H1 (cell line): ENCODE measurements around the gene ENOPH1. TPM values are rescaled to one million over a fixed set of nuclear protein-coding genes. Genes with fewer than 3 reads are reported as not detected.
A peak's percentile ranks its signal among the peaks of the same experiment; 100 is the strongest.

ENCODE experiments used
- SIN3A ChIP-seq, 2 experiments: IDR thresholded peaks in 1 of 2; conservative IDR thresholded peaks in 1 of 2; 2 replicates each; pipeline ENCODE4 v1.6.1; 2011 to 2012; ENCODE audit warnings: low read length in 2 of 2, improper control_type of control experiment in 1 of 2, low read depth in 1 of 2, mild to moderate bottlenecking in 1 of 2
- TAF7 ChIP-seq: optimal IDR thresholded peaks from 2 replicates; pipeline ENCODE3; 2011; ENCODE audit warnings: low read depth, mild to moderate bottlenecking, inconsistent platforms, low read length, moderate library complexity, borderline replicate concordance
- polyA plus RNA-seq, 7 experiments: library from polyadenylated mRNA; depleted of rRNA in 3 of 7; stranded (reverse) in 5 of 7; unstranded in 2 of 7; fragments of >200 nt in 5 of 7; fragments of 200-250 nt in 2 of 7; gene quantifications; 1 replicate in 5 of 7; 2 replicates in 1 of 7; 4 replicates in 1 of 7; pipeline versions ENCODE4 v1.2.1 to v1.2.3, GENCODE V29; 2011 to 2013; ENCODE audit warnings: missing spikeins in 2 of 7, mixed read lengths in 2 of 7
- total RNA-seq: library from RNA; stranded (reverse); fragmentation: NEBNext Ultra II Directional; extraction: Animal tissue kit (Norgen Biotek cat#: 25700); gene quantifications from 2 replicates; pipeline ENCODE4 v1.2.1, GENCODE V29; 2021
- TF ChIP-seq, protein P1 (sequence below): fragments of 300-600 bp; sonication (generic); IDR thresholded peaks from 2 replicates; pipeline ENCODE4 v1.7.1; 2012; ENCODE audit warnings: low read length, moderate library complexity, mild to moderate bottlenecking, inconsistent platforms; ENCODE audit not compliant: insufficient replicate concordance

The ENOPH1 gene
- total and polyA plus RNA-seq, 2 of the 8 experiments (the other 6 are each of a cell fraction or from before 2014, with no cell fraction given): 25.1 to 89.3 TPM

DNA sequence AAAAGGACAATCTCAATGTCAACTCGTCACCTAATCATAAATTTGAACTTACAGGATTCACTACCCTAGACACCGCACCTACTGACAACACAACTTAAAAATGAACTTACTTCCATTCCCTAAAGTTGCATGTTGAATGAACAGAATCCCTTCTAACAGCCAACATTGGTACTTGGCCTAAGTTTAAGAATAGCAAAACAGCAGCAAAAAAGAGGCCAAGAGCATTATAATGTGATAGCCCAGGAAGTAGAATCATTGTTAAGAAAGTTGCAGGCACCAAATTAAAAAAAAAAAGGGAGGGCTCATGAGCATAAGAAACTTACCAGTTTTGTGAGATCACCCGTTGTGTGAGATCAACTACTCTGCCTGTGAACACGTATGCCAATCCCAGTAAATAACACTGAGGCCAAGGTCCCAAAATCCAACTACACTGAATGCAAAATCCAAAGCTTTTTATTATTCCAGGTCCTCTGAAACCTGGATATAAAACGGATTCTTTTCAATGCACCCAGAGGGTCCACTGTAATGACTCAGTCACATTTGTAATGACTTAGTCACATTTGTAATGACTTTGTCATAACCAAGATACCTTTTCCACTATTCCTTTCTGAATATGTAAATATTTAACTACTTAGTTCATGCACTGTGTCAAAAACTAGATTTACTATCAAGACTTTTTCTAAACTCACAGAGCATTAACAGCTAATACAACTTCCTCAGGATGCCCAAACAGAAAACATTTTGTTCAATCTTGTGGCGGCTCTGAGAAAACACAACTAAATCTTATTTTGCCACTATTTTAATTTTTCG is 6.9 kb upstream of the ENOPH1 start (continued):
- TF ChIP-seq, protein P1, sequence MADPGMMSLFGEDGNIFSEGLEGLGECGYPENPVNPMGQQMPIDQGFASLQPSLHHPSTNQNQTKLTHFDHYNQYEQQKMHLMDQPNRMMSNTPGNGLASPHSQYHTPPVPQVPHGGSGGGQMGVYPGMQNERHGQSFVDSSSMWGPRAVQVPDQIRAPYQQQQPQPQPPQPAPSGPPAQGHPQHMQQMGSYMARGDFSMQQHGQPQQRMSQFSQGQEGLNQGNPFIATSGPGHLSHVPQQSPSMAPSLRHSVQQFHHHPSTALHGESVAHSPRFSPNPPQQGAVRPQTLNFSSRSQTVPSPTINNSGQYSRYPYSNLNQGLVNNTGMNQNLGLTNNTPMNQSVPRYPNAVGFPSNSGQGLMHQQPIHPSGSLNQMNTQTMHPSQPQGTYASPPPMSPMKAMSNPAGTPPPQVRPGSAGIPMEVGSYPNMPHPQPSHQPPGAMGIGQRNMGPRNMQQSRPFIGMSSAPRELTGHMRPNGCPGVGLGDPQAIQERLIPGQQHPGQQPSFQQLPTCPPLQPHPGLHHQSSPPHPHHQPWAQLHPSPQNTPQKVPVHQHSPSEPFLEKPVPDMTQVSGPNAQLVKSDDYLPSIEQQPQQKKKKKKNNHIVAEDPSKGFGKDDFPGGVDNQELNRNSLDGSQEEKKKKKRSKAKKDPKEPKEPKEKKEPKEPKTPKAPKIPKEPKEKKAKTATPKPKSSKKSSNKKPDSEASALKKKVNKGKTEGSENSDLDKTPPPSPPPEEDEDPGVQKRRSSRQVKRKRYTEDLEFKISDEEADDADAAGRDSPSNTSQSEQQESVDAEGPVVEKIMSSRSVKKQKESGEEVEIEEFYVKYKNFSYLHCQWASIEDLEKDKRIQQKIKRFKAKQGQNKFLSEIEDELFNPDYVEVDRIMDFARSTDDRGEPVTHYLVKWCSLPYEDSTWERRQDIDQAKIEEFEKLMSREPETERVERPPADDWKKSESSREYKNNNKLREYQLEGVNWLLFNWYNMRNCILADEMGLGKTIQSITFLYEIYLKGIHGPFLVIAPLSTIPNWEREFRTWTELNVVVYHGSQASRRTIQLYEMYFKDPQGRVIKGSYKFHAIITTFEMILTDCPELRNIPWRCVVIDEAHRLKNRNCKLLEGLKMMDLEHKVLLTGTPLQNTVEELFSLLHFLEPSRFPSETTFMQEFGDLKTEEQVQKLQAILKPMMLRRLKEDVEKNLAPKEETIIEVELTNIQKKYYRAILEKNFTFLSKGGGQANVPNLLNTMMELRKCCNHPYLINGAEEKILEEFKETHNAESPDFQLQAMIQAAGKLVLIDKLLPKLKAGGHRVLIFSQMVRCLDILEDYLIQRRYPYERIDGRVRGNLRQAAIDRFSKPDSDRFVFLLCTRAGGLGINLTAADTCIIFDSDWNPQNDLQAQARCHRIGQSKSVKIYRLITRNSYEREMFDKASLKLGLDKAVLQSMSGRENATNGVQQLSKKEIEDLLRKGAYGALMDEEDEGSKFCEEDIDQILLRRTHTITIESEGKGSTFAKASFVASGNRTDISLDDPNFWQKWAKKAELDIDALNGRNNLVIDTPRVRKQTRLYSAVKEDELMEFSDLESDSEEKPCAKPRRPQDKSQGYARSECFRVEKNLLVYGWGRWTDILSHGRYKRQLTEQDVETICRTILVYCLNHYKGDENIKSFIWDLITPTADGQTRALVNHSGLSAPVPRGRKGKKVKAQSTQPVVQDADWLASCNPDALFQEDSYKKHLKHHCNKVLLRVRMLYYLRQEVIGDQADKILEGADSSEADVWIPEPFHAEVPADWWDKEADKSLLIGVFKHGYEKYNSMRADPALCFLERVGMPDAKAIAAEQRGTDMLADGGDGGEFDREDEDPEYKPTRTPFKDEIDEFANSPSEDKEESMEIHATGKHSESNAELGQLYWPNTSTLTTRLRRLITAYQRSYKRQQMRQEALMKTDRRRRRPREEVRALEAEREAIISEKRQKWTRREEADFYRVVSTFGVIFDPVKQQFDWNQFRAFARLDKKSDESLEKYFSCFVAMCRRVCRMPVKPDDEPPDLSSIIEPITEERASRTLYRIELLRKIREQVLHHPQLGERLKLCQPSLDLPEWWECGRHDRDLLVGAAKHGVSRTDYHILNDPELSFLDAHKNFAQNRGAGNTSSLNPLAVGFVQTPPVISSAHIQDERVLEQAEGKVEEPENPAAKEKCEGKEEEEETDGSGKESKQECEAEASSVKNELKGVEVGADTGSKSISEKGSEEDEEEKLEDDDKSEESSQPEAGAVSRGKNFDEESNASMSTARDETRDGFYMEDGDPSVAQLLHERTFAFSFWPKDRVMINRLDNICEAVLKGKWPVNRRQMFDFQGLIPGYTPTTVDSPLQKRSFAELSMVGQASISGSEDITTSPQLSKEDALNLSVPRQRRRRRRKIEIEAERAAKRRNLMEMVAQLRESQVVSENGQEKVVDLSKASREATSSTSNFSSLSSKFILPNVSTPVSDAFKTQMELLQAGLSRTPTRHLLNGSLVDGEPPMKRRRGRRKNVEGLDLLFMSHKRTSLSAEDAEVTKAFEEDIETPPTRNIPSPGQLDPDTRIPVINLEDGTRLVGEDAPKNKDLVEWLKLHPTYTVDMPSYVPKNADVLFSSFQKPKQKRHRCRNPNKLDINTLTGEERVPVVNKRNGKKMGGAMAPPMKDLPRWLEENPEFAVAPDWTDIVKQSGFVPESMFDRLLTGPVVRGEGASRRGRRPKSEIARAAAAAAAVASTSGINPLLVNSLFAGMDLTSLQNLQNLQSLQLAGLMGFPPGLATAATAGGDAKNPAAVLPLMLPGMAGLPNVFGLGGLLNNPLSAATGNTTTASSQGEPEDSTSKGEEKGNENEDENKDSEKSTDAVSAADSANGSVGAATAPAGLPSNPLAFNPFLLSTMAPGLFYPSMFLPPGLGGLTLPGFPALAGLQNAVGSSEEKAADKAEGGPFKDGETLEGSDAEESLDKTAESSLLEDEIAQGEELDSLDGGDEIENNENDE: peak; percentile 23
- TF ChIP-seq TAF7 (peak; percentile 16), SIN3A (conservative IDR thresholded peaks at IDR 0.05 in 1 of 2, IDR thresholded peaks at IDR 0.05 in 1 of 2; ENCODE audit: low read depth in 1 of 2, low read length in 2 of 2) (0 out of 4 replicates have a peak, but pooled peaks of 1 of the 2 experiments have one; percentile 20)
